ENCODE results near the gene ABLIM2. TPM values are rescaled to one million over a fixed set of nuclear protein-coding genes. Genes with fewer than 3 reads are reported as not detected.

The ABLIM2 gene
- total and polyA plus RNA-seq, 2 of the 13 experiments (the other 11 are each of a cell fraction or from before 2014, with no cell fraction given) = 0.20 to 0.37 TPM

- TF ChIP-seq ZBTB46 (CRISPR knock-in tag; IDR thresholded peaks at IDR 0.05; ENCODE audit: borderline replicate concordance) (no peak), TCF7L2 (IDR thresholded peaks at IDR 0.05; ENCODE audit: low read depth, low read length) (no peak), CBFB (CRISPR knock-in tag; IDR thresholded peaks at IDR 0.05) (no peak), ZNF264 (CRISPR knock-in tag; IDR thresholded peaks at IDR 0.05) (0 out of 2 replicates have a peak, but pooled peaks have one; percentile 2), ZNF687 (CRISPR knock-in tag; IDR thresholded peaks at IDR 0.05) (peak; percentile 89), POGK (CRISPR knock-in tag; conservative IDR thresholded peaks at IDR 0.05) (no peak; the same call in 1 of the 2 replicates), SMARCC2 (IDR thresholded peaks at IDR 0.05) (no peak), TFDP1 (CRISPR knock-in tag; IDR thresholded peaks at IDR 0.05; ENCODE audit: borderline replicate concordance) (no peak), IKZF4 (CRISPR knock-in tag; IDR thresholded peaks at IDR 0.05; ENCODE audit: borderline replicate concordance, low read depth, not compliant biosample characterization) (no peak), ONECUT2 (CRISPR knock-in tag; IDR thresholded peaks at IDR 0.05) (no peak), MTA1 (CRISPR knock-in tag; IDR thresholded peaks at IDR 0.05; ENCODE audit: borderline replicate concordance) (0 out of 2 replicates have a peak, but pooled peaks have one; percentile 5), ZNF580 (CRISPR knock-in tag; IDR thresholded peaks at IDR 0.05; ENCODE audit: borderline replicate concordance, low read depth) (0 out of 2 replicates have a peak, but pooled peaks have one; percentile 14)
- TF ChIP-seq, protein P1, sequence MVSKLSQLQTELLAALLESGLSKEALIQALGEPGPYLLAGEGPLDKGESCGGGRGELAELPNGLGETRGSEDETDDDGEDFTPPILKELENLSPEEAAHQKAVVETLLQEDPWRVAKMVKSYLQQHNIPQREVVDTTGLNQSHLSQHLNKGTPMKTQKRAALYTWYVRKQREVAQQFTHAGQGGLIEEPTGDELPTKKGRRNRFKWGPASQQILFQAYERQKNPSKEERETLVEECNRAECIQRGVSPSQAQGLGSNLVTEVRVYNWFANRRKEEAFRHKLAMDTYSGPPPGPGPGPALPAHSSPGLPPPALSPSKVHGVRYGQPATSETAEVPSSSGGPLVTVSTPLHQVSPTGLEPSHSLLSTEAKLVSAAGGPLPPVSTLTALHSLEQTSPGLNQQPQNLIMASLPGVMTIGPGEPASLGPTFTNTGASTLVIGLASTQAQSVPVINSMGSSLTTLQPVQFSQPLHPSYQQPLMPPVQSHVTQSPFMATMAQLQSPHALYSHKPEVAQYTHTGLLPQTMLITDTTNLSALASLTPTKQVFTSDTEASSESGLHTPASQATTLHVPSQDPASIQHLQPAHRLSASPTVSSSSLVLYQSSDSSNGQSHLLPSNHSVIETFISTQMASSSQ (IDR thresholded peaks at IDR 0.05; ENCODE audit: low read depth) = no peak
- TF ChIP-seq, protein P1 (CRISPR knock-in tag; IDR thresholded peaks at IDR 0.05; ENCODE audit: borderline replicate concordance) = no peak
Measured at GRCh38 chr4:7970361-7970946, 188.2 kb downstream of the ABLIM2 start (continued).

All from HepG2 (cell line).